ENCODE results near the gene GRB2. TPM values are rescaled to one million over a fixed set of nuclear protein-coding genes. Genes with fewer than 3 reads are reported as not detected.

GRB2 gene
- total RNA-seq, 4 donors from 2014 or later, result 51.5 to 127 (median 78.1) TPM

GRCh38 chr17:75344666-75345065 lies 60.8 kb downstream of the GRB2 start:
- Histone ChIP-seq H3K27me3 (no peaks in the 10 kb centered on the region), H3K4me1 (peaks cover 0 to 11% of the 10 kb centered on the region in 2 donors), H3K4me3 (no peak overlapping the region), H3K36me3 (no peaks in the 10 kb centered on the region), H3K27ac (no peak overlapping the region), H3K9me3 (no peaks in the 10 kb centered on the region)
- DNase-seq, result no peak
- TF ChIP-seq POLR2A (IDR thresholded peaks at IDR 0.05), result no peak
- no peak for TF ChIP-seq CTCF (IDR thresholded peaks at IDR 0.05)
- intact Hi-C loops (cut with DNase I; ENCODE audit: low total_unique reads), result no loop called here

GRCh38 chr17:75342996-75343395 lies 62.5 kb downstream of the GRB2 start:
- Histone ChIP-seq H3K36me3 (no peaks in the 10 kb centered on the region), H3K4me3 (no peak overlapping the region), H3K4me1 (peaks cover 0 to 11% of the 10 kb centered on the region in 2 donors), H3K9me3 (no peaks in the 10 kb centered on the region), H3K27ac (no peak overlapping the region), H3K27me3 (no peaks in the 10 kb centered on the region)
- intact Hi-C loops (cut with DNase I; ENCODE audit: low total_unique reads), result no loop called here
- TF ChIP-seq POLR2A (IDR thresholded peaks at IDR 0.05) (no peak), CTCF (IDR thresholded peaks at IDR 0.05) (no peak)
- DNase-seq, result no peak

- no peaks in the 10 kb centered on the region for H3K36me3 ChIP-seq
- H3K4me3 ChIP-seq, result no peak overlapping the region
- no peak overlapping the region for H3K27ac ChIP-seq
- H3K27me3 ChIP-seq, result no peaks in the 10 kb centered on the region
- H3K9me3 ChIP-seq, result no peaks in the 10 kb centered on the region
- TF ChIP-seq POLR2A (IDR thresholded peaks at IDR 0.05), result no peak
- no peak for TF ChIP-seq CTCF (IDR thresholded peaks at IDR 0.05)
- H3K4me1 ChIP-seq, result peaks cover 0 to 6% of the 10 kb centered on the region in 2 donors
- no peak for DNase-seq
- intact Hi-C loops (cut with DNase I; ENCODE audit: low total_unique reads), result no loop called here
Measured at GRCh38 chr17:75341784-75342486, 63.5 kb downstream of the GRB2 start.

- H3K36me3 ChIP-seq, result no peaks in the 10 kb centered on the region
- no peak for TF ChIP-seq POLR2A (IDR thresholded peaks at IDR 0.05)
- TF ChIP-seq CTCF (IDR thresholded peaks at IDR 0.05), result no peak
- H3K27ac ChIP-seq, result no peak overlapping the region
- peaks cover 0 to 6% of the 10 kb centered on the region in 2 donors for H3K4me1 ChIP-seq
- H3K9me3 ChIP-seq, result no peaks in the 10 kb centered on the region
- intact Hi-C loops (cut with DNase I; ENCODE audit: low total_unique reads), result no loop called here
- H3K4me3 ChIP-seq, result no peak overlapping the region
- no peaks in the 10 kb centered on the region for H3K27me3 ChIP-seq
- no peak for DNase-seq
Measured at GRCh38 chr17:75340631-75341030, 64.8 kb downstream of the GRB2 start.

- Histone ChIP-seq H3K4me3 (no peak overlapping the region), H3K36me3 (no peaks in the 10 kb centered on the region), H3K27me3 (no peaks in the 10 kb centered on the region), H3K27ac (no peak overlapping the region), H3K4me1 (peaks cover 0 to 6% of the 10 kb centered on the region in 2 donors), H3K9me3 (no peaks in the 10 kb centered on the region)
- intact Hi-C loops (cut with DNase I; ENCODE audit: low total_unique reads), result no loop called here
- TF ChIP-seq POLR2A (IDR thresholded peaks at IDR 0.05) (no peak), CTCF (IDR thresholded peaks at IDR 0.05) (no peak)
- no peak for DNase-seq
Measured at GRCh38 chr17:75339971-75340370, 65.5 kb downstream of the GRB2 start.
